ENCODE data around the gene OR10A2. TPM values are rescaled to one million over a fixed set of nuclear protein-coding genes. Genes with fewer than 3 reads are reported as not detected.
"Not testable (repeated sequence)": the region's sequence is repeated elsewhere in the genome, so short reads cannot be mapped to it uniquely, and the experiment has no call there.

The OR10A2 gene
- total RNA-seq, 4 donors from 2014 or later = not detected

DNA sequence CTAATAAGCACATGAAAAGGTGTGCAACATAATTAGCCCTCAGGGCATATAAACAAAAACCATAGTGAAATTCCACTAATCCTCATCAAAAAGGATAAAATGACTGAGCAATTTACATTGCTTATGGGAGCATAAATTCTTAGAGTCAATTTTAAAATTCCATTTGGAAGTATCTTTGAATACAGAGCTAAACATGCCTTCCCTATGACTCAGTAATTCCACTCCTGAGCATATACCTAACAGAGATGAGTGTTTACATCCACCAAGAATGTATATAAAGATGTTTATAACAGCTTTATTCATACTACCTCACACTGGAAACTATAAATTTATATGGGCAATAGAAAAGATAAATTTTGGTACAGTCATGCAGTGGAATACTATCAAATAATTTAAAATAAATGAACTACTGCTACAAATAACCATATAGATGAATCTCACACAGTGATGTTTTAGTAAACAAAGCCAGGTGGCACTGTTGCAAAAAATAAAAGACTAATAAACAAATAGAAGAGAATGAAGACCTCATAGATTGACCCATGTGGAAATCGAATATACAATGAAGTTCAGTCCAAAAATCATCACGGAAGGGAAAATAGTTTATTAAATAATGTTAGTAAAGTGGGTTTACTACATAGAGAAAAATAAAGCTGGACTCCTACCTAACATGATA is 37.6 kb downstream of the OR10A2 start:
- Histone ChIP-seq H3K9me3 (no peaks in the 10 kb centered on the region), H3K4me3 (no peak overlapping the region), H3K4me1 (no peaks in the 10 kb centered on the region), H3K27me3 (no peaks in the 10 kb centered on the region), H3K36me3 (no peaks in the 10 kb centered on the region), H3K27ac (replicated peaks in 1 of 4) (no peak overlapping the region)
- DNase-seq (ENCODE audit: extremely low spot score) = no peak
- no peak for TF ChIP-seq EP300 (IDR thresholded peaks at IDR 0.05)
- TF ChIP-seq POLR2AphosphoS5 (IDR thresholded peaks at IDR 0.05) = no peak
- TF ChIP-seq, protein P1, sequence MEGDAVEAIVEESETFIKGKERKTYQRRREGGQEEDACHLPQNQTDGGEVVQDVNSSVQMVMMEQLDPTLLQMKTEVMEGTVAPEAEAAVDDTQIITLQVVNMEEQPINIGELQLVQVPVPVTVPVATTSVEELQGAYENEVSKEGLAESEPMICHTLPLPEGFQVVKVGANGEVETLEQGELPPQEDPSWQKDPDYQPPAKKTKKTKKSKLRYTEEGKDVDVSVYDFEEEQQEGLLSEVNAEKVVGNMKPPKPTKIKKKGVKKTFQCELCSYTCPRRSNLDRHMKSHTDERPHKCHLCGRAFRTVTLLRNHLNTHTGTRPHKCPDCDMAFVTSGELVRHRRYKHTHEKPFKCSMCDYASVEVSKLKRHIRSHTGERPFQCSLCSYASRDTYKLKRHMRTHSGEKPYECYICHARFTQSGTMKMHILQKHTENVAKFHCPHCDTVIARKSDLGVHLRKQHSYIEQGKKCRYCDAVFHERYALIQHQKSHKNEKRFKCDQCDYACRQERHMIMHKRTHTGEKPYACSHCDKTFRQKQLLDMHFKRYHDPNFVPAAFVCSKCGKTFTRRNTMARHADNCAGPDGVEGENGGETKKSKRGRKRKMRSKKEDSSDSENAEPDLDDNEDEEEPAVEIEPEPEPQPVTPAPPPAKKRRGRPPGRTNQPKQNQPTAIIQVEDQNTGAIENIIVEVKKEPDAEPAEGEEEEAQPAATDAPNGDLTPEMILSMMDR (IDR thresholded peaks at IDR 0.05) = no peak
- TF ChIP-seq POLR2A (IDR thresholded peaks at IDR 0.05; ENCODE audit: low read depth) = no peak
- 50% methylated on average over 2 of the region's 2 CpGs for WGBS
- intact Hi-C loops (cut with DNase I) = no loop called here

- DNase-seq (ENCODE audit: extremely low spot score); H3K27ac ChIP-seq (replicated peaks in 1 of 4); H3K4me1 ChIP-seq; H3K4me3 ChIP-seq; H3K27me3 ChIP-seq; H3K36me3 ChIP-seq; intact Hi-C loops (cut with DNase I); H3K9me3 ChIP-seq: not testable (repeated sequence)
- WGBS = 76% methylated on average over 13 of the region's 13 CpGs
Observed at GRCh38 chr11:6904804-6905203, 41.9 kb downstream of the OR10A2 start.

- TF ChIP-seq POLR2A (IDR thresholded peaks at IDR 0.05; ENCODE audit: low read depth) = no peak
- no peak for TF ChIP-seq POLR2AphosphoS5 (IDR thresholded peaks at IDR 0.05)
- TF ChIP-seq, protein P1 (IDR thresholded peaks at IDR 0.05) = no peak
- no peak for TF ChIP-seq EP300 (IDR thresholded peaks at IDR 0.05)
- no peak overlapping the region for H3K27ac ChIP-seq (replicated peaks in 1 of 4)
- intact Hi-C loops (cut with DNase I) = no loop called here
- no peak for DNase-seq (ENCODE audit: extremely low spot score)
- no peaks in the 10 kb centered on the region for H3K4me1 ChIP-seq
- WGBS = 82% methylated on average over 3 of the region's 3 CpGs
- H3K36me3 ChIP-seq = no peaks in the 10 kb centered on the region
- no peaks in the 10 kb centered on the region for H3K27me3 ChIP-seq
- no peak overlapping the region for H3K4me3 ChIP-seq
- H3K9me3 ChIP-seq = no peaks in the 10 kb centered on the region
Observed at GRCh38 chr11:6911378-6911777, 48.5 kb downstream of the OR10A2 start.

DNA sequence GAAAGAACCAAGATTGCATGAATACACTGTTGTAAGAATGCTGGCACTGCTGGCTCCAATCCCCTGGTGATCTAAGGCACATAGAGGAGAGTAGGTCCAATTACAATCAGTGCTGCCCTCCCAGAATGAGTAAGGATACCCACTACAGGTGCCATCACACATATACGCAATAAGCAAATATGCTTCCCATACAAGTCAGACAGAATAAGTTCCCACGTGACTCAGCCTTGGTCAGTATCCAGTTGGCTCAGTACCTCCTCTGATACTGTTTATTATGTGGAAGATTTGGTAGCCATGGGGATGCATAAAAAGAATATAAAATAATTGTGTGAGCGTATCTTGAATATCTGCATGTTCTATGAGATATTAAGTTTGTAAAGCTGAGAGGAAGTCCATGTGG is 49.1 kb downstream of the OR10A2 start:
- H3K36me3 ChIP-seq = no peaks in the 10 kb centered on the region
- intact Hi-C loops (cut with DNase I) = no loop called here
- no peaks in the 10 kb centered on the region for H3K4me1 ChIP-seq
- TF ChIP-seq EP300 (IDR thresholded peaks at IDR 0.05) = no peak
- TF ChIP-seq, protein P1 (IDR thresholded peaks at IDR 0.05) = no peak
- TF ChIP-seq POLR2A (IDR thresholded peaks at IDR 0.05; ENCODE audit: low read depth) = no peak
- TF ChIP-seq POLR2AphosphoS5 (IDR thresholded peaks at IDR 0.05) = no peak
- DNase-seq (ENCODE audit: extremely low spot score) = no peak
- no peak overlapping the region for H3K27ac ChIP-seq (replicated peaks in 1 of 4)
- H3K27me3 ChIP-seq = no peaks in the 10 kb centered on the region
- WGBS = 46% methylated on average over 3 of the region's 3 CpGs
- no peaks in the 10 kb centered on the region for H3K9me3 ChIP-seq
- no peak overlapping the region for H3K4me3 ChIP-seq

DNA sequence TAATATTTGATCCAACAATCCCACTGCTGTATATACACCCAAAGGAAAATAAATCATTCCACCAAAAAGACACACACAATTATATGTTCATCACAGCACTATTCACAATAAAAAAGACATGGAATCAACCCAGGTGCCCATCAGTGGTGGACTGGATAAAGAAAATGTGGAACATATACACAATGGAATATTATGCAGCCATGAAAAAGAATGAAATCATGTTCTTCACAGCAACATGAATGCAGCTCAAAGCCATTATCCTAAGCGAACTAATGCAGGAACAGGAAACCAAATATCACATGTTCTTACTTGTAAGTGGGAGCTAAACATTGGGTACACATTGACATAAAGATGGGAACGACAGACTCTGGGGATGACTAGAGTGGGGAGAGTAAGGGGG is 56.8 kb downstream of the OR10A2 start:
- Histone ChIP-seq H3K27me3 (no peaks in the 10 kb centered on the region), H3K36me3 (no peaks in the 10 kb centered on the region), H3K9me3 (no peaks in the 10 kb centered on the region), H3K27ac (replicated peaks in 1 of 4) (no peak overlapping the region), H3K4me3 (no peak overlapping the region), H3K4me1 (no peaks in the 10 kb centered on the region)
- intact Hi-C loops (cut with DNase I) = no loop called here
- WGBS = 29% methylated on average over 2 of the region's 2 CpGs
- TF ChIP-seq POLR2AphosphoS5 (IDR thresholded peaks at IDR 0.05) = no peak
- no peak for DNase-seq (ENCODE audit: extremely low spot score)

- H3K4me1 ChIP-seq = no peaks in the 10 kb centered on the region
- no peak within 1 kb of the TSS for H3K27ac ChIP-seq (replicated peaks in 1 of 4)
- intact Hi-C loops (cut with DNase I) = no loop called here
- H3K4me3 ChIP-seq = no peak within 1 kb of the TSS
- WGBS = 100% methylated on average over 1 of the region's 1 CpG
- no peak for DNase-seq (ENCODE audit: extremely low spot score)
- TF ChIP-seq POLR2AphosphoS5 (IDR thresholded peaks at IDR 0.05) = no peak
- no peak for TF ChIP-seq EP300 (IDR thresholded peaks at IDR 0.05)
- TF ChIP-seq, protein P1 (IDR thresholded peaks at IDR 0.05) = no peak
- no peak for TF ChIP-seq POLR2A (IDR thresholded peaks at IDR 0.05; ENCODE audit: low read depth)
- H3K36me3 ChIP-seq = no peaks in the 10 kb centered on the region
- H3K27me3 ChIP-seq = no peaks in the 10 kb centered on the region
- H3K9me3 ChIP-seq = no peaks in the 10 kb centered on the region
Observed at GRCh38 chr11:6920702-6921101, 57.8 kb downstream of the OR10A2 start, which contains the start of gene OR2D3. Gene OR2D3 (plus strand): TSS chr11:6921002. CDS start chr11:6921002, 0 bp downstream.
